ENCODE measurements around the gene RAB1B.
"Not testable (repeated sequence)": the region's sequence is repeated elsewhere in the genome, so short reads cannot be mapped to it uniquely, and the experiment has no call there.

Gene RAB1B

DNA sequence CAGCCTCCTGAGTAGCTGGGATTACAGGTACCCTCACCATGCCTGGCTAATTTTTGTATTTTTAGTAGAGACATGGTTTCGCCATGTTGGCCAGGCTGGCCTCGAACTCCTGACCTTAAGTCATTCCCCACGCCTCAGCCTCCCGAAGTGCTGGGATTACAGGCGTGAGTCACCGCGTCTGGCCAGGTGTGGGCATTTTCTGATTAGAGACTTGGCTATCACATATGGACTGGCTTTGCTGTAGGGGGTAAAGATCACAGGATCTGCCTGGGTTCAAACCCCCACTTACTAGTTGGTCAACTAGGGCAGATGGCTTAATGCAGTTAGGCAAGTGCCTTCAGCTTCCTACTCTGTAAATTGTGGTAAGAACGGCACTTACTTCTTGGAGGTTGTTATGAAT lies 41.9 kb downstream of the RAB1B start:
- no peak for DNase-seq (ENCODE audit: extremely low spot score)
- TF ChIP-seq TARDBP (IDR thresholded peaks at IDR 0.05) (no peak), HDGF (IDR thresholded peaks at IDR 0.05; ENCODE audit: borderline replicate concordance) (no peak)
- ChIA-PET CTCF (interaction anchor here (1.2 to 3.0 kb wide), 3 partner anchors 9 to 79 kb away, joined by 3 to 26 read pairs (median 11); no protein-coding TSS in a partner anchor), POLR2A (no interaction called here)

DNA sequence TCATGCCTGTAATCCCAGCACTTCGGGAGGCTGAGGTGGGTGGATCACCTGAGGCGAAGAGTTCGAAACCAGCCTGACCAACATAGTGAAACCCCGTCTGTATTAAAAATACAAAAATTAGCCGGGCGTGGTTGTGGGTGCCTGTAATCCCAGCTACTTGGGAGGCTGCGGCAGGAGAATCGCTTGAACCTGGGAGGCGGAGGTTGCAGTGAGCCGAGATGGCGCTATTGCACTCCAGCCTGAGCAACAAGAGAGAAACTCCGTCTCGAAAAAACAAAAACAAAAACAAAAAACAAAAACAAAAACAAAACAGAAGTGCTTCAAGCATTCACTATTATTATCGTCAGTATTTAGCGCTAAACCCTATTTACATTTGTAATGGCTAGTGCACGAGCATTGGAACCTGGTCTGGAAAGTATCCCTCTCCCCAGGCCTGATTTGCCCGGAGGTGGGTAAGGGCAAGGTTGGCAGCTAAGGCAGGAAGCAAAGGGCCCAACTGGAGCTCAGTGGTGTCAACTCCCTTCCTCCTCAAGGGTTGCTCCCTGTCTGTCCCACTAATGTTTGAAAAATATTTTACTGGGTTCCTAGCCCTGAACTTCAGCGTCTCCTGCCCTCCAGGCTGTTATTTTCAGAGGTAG lies 42.5 kb downstream of the RAB1B start:
- ChIA-PET POLR2A (interaction anchor here (0.6 to 3.2 kb wide), 7 partner anchors 16 to 52 kb away, joined by 3 to 36 read pairs (median 3); partner anchors contain the start of genes B4GAT1, BRMS1, TMEM151A and YIF1A), CTCF (interaction anchor here (0.5 to 3.9 kb wide), 25 partner anchors 9 to 302 kb away, joined by 3 to 31 read pairs (median 5); partner anchors contain the start of genes PELI3, RIN1, TMEM151A and YIF1A)
- not testable (repeated sequence) for DNase-seq (ENCODE audit: extremely low spot score)

DNA sequence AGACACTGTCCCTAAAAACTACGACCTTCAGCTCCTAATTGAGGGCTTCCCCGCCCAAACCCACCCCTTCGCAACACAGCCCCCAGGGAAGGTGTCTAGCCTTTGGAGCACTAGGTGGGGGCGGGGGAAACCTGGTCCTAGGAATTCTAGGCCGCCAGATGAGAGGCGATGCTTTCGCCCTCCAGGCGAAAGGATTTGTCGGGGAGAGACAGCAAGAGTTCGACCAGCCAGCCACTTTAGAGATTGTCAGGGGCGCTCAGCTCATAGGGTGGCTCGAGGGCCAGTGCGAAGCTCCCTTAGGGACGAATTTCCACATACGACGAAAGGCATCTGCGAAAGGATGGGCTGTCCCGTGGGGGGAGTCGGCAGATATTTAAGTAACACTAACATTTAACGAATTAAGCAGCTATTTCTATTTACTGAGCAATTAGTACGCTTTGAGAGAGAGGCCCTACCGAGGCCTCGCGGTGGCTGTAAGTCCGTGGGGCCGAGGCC lies 43.1 kb downstream of the RAB1B start:
- ChIA-PET CTCF (interaction anchor here (0.5 to 3.9 kb wide), 24 partner anchors 10 to 301 kb away, joined by 3 to 31 read pairs (median 5); partner anchors contain the start of genes PELI3, RIN1, TMEM151A and YIF1A), POLR2A (interaction anchor here (0.6 to 3.2 kb wide), 8 partner anchors 15 to 60 kb away, joined by 3 to 36 read pairs (median 4); partner anchors contain the start of genes B4GAT1, BRMS1, SLC29A2 and TMEM151A)
- no peak for DNase-seq (ENCODE audit: extremely low spot score)
- TF ChIP-seq FOXM1 (IDR thresholded peaks at IDR 0.05; ENCODE audit: borderline replicate concordance) = no peak
- no peak for TF ChIP-seq BHLHE40 (IDR thresholded peaks at IDR 0.05; ENCODE audit: borderline replicate concordance)
- TF ChIP-seq, protein P1, sequence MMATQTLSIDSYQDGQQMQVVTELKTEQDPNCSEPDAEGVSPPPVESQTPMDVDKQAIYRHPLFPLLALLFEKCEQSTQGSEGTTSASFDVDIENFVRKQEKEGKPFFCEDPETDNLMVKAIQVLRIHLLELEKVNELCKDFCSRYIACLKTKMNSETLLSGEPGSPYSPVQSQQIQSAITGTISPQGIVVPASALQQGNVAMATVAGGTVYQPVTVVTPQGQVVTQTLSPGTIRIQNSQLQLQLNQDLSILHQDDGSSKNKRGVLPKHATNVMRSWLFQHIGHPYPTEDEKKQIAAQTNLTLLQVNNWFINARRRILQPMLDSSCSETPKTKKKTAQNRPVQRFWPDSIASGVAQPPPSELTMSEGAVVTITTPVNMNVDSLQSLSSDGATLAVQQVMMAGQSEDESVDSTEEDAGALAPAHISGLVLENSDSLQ (IDR thresholded peaks at IDR 0.05) = no peak
- no peak for TF ChIP-seq SUZ12 (IDR thresholded peaks at IDR 0.05)
- TF ChIP-seq LEF1 (IDR thresholded peaks at IDR 0.05; ENCODE audit: borderline replicate concordance) = no peak
- TF ChIP-seq NFRKB (IDR thresholded peaks at IDR 0.05) = no peak
- TF ChIP-seq ELF4 (IDR thresholded peaks at IDR 0.05) = no peak
- no peak for TF ChIP-seq ZNF384 (IDR thresholded peaks at IDR 0.05)
- TF ChIP-seq TARDBP (IDR thresholded peaks at IDR 0.05) = no peak
- no peak for TF ChIP-seq L3MBTL2 (conservative IDR thresholded peaks at IDR 0.05)
- TF ChIP-seq FOXK2 (IDR thresholded peaks at IDR 0.05) = no peak
- no peak for TF ChIP-seq SP1 (IDR thresholded peaks at IDR 0.05)
- no peak for TF ChIP-seq FOXA1 (IDR thresholded peaks at IDR 0.05)
- no peak for TF ChIP-seq HDGF (IDR thresholded peaks at IDR 0.05; ENCODE audit: borderline replicate concordance)
- TF ChIP-seq CTBP1 (IDR thresholded peaks at IDR 0.05; ENCODE audit: borderline replicate concordance) = no peak
- TF ChIP-seq ARNT (IDR thresholded peaks at IDR 0.05) = no peak

DNA sequence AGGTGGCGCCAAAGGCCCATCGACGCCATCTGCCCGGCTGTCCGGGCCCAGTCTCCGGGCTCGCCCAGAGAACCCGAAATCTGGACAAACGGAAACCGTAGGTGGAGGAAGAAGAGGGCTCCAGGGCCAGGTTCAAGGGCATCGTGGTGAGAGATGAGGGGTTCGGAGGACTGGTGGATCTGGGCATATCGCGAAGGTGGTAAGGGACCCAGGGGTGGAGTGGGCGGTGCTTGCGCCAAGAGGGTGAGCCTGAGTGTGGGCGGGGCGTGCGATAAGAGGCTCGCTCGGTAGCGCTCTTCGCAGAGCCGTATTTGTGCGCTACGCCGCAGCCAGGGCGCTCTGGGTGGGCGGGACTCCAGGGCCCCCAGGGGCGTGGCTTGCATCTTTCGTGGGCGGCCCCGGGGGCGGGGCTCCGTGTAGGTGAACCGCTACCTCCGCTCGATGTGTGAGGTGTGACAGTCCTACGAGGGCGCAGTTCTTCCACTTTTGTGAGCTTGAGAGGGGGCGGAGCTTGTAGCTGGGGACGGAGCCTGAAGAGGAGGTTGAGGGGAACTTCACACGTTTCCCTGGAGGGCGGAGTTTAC lies 43.6 kb downstream of the RAB1B start:
- DNase-seq (ENCODE audit: extremely low spot score) = peak; percentile 94
- TF ChIP-seq, protein P1 (IDR thresholded peaks at IDR 0.05) = no peak
- TF ChIP-seq ARNT (IDR thresholded peaks at IDR 0.05) (no peak), ELF4 (IDR thresholded peaks at IDR 0.05) (no peak), L3MBTL2 (conservative IDR thresholded peaks at IDR 0.05) (peak; percentile 81)
- ChIA-PET POLR2A (interaction anchor here (0.8 to 3.2 kb wide), 9 partner anchors 10 to 59 kb away, joined by 3 to 36 read pairs (median 4); partner anchors contain the start of genes B4GAT1, BRMS1, SLC29A2 and TMEM151A), CTCF (interaction anchor here (0.6 to 3.9 kb wide), 28 partner anchors 10 to 257 kb away, joined by 3 to 31 read pairs (median 5); partner anchors contain the start of genes B4GAT1, PELI3, RIN1 and TMEM151A)

DNA sequence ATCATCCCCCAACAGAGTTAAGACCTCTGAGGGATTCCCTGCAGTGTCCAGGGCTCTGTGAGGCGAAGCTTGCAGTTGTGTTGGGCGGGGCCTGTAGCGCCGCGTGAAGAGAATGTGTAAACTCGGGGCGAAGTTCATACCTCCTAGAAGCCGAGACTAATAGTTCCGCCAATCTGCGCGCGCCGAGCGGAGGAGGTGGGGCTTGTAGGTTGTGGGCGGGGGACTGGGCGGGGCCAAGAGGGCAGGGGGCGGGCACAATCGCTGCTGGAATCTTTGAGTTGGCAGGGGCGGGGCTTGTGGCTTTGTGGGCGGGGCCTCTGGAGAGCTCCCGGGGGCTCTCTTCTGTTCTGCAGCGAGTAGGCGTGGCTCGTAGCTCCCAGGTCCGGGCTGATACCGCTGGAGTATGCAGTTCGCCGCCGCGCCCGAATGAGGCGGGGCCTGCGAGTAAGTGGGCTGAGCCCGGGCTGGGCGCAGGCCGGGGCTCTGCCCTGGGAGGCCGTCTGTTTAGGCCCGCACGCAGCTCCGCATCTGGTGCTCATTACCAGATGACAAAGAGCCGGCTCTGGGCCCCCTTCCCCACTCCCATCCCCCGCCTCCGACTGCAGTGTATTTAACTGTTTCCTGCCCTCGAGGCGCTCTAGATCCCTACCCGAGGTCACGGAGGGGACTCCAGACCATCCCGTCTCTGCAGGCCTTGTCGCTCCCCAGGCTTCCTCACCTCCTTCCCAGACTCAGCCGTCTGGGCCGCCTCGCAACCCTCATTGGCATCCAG lies 44.3 kb downstream of the RAB1B start:
- POLR2A ChIA-PET = interaction anchor here (0.6 to 3.2 kb wide), 8 partner anchors 10 to 365 kb away, joined by 3 to 36 read pairs (median 4); partner anchors contain the start of genes B4GAT1, BRMS1, RBM4B and SLC29A2
- DNase-seq (ENCODE audit: extremely low spot score) = peak; percentile 99
- CTCF ChIA-PET = interaction anchor here (0.6 to 3.9 kb wide), 14 partner anchors 9 to 115 kb away, joined by 3 to 31 read pairs (median 5); partner anchors contain the start of genes B4GAT1, RIN1 and YIF1A
- TF ChIP-seq ARNT (IDR thresholded peaks at IDR 0.05) = no peak
- no peak for TF ChIP-seq ZNF384 (IDR thresholded peaks at IDR 0.05)
- no peak for TF ChIP-seq BHLHE40 (IDR thresholded peaks at IDR 0.05; ENCODE audit: borderline replicate concordance)
- no peak for TF ChIP-seq CTBP1 (IDR thresholded peaks at IDR 0.05; ENCODE audit: borderline replicate concordance)
- TF ChIP-seq, protein P1 (IDR thresholded peaks at IDR 0.05) = no peak
